KOPT-K1 (cell line): ENCODE results near the gene SMCO2.

Source experiments
- H3K27ac ChIP-seq: fragments of 200-600 bp; sonication (generic); 2 replicates; pipeline ENCODE4 v1.5.1; 2016; ENCODE audit warnings: antibody characterized with exemption, mild to moderate bottlenecking, low read depth, low read length; ENCODE audit not compliant: poor library complexity, severe bottlenecking
- H3K36me3 ChIP-seq: fragments of 200-600 bp; sonication (generic); 2 replicates; pipeline ENCODE4 v1.5.1; 2017; ENCODE audit warnings: antibody characterized with exemption, mild to moderate bottlenecking, low read length, moderate library complexity; ENCODE audit not compliant: insufficient read depth
- H3K9me3 ChIP-seq: fragments of 200-600 bp; sonication (generic); 2 replicates; pipeline ENCODE4 v1.5.1; 2017; ENCODE audit warnings: antibody characterized with exemption, low read length, mild to moderate bottlenecking; ENCODE audit not compliant: insufficient read depth, poor library complexity, severe bottlenecking

Gene SMCO2

DNA sequence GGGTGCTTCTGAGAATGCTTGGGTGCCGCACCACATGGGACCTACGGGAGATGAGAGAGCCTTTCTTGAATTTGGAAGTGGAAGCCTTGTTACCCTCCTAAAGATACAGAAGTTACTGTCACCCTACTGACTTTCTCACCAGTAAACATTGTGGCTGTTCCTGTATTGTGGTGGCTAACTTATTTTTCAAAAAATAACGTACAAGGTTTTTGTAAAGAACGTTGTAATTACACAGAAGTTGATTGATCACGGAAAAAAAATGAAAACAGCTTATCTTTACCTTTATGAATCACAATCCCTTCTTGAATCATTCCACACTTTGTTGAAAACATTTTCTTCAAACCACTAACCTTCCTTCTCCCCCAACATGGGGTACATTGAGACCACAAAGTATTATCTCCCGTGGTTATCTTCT is 55.5 kb downstream of the SMCO2 start:
- H3K27ac ChIP-seq, result no peak overlapping the region
- no peaks in the 10 kb centered on the region for H3K36me3 ChIP-seq
- no peaks in the 10 kb centered on the region for H3K9me3 ChIP-seq

DNA sequence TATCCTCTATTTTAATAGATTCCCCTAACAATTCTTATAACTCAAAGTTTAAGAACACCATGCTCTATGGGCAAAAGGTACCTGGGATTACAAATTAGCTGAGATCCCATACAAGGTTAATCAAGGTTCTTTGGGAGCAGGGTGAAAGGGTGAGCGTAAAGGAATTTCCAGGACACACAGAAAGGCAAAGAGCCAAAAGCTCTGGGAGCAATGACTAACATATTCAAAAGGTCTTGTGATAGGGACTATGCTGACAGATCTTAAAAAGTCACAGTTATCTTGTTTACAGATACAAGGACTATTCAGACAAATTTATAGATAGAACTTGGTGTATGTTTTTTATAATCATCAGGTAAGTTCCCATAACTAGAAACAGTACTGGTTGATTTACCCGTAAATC is 58.0 kb downstream of the SMCO2 start:
- H3K27ac ChIP-seq, result no peak overlapping the region

DNA sequence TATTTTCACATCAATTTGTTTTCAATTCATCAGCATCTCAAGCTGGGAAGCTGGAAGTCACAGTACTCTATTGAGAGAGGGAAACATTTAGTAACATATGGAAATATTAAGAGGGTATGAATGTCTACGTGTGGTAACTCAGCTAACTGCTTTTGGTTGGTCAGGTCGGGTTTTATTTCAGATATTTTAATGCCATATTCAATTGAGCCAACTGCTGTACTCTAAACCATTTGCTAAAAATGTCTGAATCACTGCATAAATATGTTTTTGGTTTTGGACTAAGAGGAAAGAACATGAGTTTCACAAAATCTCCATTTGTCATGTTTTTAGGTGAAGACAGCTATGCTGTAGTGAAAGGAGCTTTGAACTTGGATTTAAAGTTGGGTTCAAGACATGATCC is 58.6 kb downstream of the SMCO2 start:
- H3K36me3 ChIP-seq, result no peaks in the 10 kb centered on the region
- H3K27ac ChIP-seq, result no peak overlapping the region
- no peaks in the 10 kb centered on the region for H3K9me3 ChIP-seq

More for the DNA sequence above, 58.0 kb downstream of the SMCO2 start:
- Histone ChIP-seq H3K36me3 (no peaks in the 10 kb centered on the region), H3K9me3 (no peaks in the 10 kb centered on the region)

DNA sequence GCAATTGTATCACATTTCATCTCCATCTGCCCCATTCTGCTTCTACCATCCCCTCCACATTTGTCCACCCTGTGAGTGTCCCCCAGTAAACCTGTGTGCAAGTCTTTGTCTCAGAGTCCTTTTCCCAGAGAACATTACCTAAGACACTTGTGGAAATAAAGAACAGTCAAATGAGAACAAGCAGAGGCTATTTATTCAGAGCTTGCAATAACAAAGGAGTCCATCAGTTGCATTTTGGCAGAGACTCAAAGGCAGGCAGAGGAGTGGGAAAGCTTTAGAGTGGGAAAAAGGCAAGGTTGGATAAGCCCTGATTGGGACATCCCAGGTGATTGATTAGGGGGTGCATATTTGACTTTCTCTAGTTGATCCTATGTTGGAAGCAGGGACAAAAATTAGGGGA is 59.2 kb downstream of the SMCO2 start:
- no peak overlapping the region for H3K27ac ChIP-seq
- H3K36me3 ChIP-seq, result no peaks in the 10 kb centered on the region
- H3K9me3 ChIP-seq, result no peaks in the 10 kb centered on the region

DNA sequence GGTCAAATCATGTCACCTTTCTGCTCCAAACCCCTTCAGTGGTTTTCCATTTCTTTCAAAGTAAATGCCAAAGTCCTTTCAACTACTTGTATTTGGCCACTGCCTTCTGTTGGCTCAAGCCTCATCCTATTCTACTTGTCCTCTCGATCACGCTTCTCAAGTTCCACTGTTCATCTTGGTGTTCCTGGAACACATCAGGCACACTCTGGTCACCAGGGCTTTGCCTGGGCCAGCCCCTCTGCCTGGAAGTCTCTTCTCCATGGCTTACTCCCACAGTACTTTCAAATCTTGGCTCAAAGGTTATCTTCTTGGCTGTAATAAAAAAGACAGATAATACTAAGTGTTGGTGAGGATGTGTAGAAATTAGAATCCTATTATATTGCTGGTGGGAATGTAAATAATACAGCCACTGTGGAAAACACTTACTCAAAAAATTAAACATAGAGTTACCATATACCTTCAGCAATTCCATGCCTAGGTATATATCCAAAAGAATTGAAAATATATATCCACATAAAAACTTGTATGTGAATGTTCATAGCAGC is 60.2 kb downstream of the SMCO2 start:
- Histone ChIP-seq H3K27ac (no peak overlapping the region), H3K9me3 (no peaks in the 10 kb centered on the region), H3K36me3 (no peaks in the 10 kb centered on the region)

DNA sequence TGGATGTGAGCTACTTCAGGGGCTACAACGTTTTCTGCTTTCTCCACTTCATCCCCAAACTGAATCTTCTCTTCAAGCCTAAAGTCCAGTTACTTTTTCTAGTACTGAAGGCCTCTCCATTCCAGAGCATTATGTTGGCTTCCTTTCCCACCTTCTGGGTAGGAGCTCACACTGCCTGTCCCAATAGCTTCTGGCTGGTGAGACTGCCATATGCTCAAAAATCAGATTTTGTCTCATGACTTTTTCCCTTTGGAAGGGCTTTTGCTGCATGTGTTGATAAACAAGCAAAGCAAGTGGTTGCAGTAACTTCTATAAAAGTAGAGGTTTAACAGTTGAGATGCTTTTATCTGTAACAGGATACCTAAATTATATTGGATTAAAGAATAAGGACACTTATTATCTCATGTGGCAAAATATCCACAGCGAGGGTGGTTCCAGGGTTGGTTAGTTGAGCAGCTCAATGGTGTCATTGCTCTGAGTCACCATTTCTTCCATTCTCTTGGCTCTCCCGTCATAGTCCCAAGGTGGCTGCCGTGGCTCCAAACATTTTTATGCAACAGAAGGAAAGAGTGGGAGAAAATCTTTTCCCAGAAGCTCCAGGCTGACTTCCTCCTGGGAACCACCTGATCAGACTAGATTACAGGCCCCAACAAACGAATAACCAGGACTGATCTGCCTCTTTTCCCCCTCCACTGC is 62.3 kb downstream of the SMCO2 start:
- H3K9me3 ChIP-seq, result no peaks in the 10 kb centered on the region
- no peaks in the 10 kb centered on the region for H3K36me3 ChIP-seq
- H3K27ac ChIP-seq, result no peak overlapping the region

DNA sequence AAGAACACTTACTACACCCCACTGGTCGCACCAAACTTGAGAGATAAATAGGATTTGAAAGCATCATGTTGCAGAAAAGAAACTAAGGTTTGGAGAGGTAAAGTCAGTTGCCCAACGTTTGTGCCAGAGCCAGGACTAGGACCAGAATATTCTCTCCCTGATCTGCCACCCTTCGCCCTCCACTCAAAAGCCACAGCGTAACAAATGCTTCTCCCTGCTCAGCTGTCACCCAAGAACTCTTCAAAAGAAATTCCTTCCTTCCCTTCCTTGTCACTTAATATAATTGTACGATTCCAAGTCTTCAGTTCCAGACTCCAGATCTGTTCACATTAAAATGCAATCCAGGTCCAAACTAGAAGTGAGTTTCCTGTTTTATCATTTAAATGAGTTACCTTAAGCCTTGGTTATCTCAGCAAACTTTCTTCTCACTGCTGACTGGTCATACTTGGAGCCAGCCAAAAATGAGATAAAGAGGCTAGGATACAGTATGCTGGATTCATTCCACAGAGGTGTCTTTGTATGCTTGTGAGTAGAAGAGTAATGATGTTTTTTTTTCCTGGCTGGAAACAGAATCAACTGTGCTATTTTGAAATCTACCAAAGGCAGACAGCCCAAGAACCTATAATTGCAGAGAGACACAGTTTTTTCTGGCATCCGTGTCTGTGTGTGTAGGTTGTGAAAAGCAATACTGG is 64.6 kb downstream of the SMCO2 start:
- no peaks in the 10 kb centered on the region for H3K9me3 ChIP-seq
- H3K27ac ChIP-seq, result no peak overlapping the region
- no peaks in the 10 kb centered on the region for H3K36me3 ChIP-seq

DNA sequence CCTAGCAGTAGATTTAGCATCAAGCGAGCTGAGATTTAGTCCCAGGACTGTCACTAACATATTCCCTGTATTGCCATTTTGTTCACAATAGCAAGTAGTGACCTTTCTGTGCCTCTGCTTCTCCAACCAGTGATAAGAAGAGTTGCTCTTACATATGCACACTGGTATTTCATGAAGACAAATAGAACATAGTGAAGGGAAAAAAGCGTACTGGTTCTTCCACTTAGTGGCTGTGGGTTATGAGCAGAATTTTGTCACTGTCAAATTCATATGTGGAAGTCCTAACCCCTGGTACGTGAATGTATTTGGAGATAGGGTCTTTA is 65.1 kb downstream of the SMCO2 start:
- Histone ChIP-seq H3K36me3 (no peaks in the 10 kb centered on the region), H3K9me3 (no peaks in the 10 kb centered on the region), H3K27ac (no peak overlapping the region)

DNA sequence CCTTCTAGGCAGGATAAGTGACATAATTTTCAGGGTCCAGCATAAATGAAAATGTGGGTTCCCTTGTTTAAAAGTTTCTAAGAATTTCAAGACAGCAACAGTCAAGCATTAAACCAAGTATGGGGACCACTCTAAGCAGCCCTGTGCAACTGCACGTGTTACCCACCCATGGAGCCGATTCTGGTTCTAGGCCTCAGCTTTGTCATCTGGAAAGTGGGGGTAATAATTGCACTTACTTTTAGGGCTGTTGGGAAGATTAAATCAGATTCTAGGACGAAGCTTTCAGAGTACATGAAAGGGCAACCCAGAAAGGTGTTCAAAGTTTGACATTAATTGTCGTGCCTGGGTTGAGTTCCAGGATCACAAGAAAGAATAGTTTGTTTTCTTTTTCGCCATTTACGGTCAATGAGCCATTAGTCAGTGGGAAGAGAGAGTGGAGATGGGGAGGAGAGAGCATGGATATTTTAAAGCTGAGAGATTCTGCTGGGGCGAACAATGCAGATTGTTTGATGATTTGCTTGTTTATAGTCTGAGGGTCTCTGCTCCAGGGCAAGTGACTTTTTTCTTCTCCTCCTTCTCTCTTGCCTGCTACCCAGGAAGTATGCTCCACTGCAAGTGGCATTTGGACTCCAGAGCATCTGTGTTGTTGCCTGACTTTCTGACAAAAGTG is 66.8 kb downstream of the SMCO2 start:
- Histone ChIP-seq H3K36me3 (no peaks in the 10 kb centered on the region), H3K9me3 (no peaks in the 10 kb centered on the region), H3K27ac (no peak overlapping the region)

DNA sequence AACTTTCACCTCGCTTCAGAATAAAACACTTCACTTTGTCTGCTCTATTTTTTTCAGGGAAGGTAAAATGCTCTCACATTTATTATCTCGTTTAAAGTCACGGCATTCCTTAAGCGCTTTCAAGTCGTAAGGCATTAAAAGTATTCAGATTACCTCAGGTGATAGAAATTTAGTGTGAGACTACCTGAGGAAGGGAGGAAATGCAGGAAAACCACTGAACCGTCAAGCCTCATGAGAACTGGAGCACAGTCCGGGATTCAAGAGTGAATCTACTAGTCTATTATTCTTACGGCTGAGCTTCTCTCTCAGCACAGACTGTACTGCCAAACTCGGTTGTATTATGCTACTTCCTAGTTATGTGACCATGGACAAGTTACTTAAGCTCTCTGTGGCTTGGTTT is 69.1 kb downstream of the SMCO2 start:
- Histone ChIP-seq H3K36me3 (no peaks in the 10 kb centered on the region), H3K9me3 (no peaks in the 10 kb centered on the region), H3K27ac (no peak overlapping the region)

DNA sequence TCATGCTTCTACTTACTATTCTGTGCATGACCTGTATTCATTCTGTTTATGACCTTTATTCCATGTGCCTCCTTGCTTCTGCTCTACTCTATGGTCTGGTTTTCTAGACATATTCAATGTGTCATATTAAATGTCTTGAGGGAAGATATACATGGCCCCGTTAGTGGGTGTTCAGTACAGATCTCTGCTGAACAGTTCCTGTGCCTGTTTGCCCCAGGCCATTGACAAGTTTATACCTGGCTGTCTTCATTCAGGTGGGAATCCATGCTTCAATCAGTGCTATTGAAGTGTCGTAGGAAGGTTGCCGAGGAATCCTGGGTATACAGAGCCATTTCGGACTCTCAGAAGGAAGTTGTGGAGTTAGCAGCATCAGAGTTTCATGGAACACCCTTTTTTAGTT is 70.1 kb downstream of the SMCO2 start:
- H3K9me3 ChIP-seq, result no peaks in the 10 kb centered on the region
- no peak overlapping the region for H3K27ac ChIP-seq

DNA sequence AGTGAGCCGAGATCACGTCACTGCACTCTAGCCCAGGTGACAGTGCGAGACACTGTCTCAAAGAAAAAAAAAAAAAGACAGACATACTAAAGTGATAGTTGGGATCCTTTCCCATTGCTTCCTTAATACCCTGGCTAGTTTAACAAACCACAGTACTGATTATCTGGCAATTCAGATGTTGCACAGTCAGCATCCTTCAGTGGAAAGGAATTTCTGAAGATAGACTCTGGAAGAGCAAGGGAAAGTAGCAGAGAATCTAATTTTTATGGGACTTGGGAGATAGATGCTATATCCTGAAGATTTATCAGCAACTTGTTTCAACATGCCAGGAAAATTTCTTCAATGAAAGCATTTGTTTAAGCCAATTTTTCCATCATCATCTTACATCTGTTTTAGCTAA is 71.0 kb downstream of the SMCO2 start:
- no peaks in the 10 kb centered on the region for H3K9me3 ChIP-seq
- no peak overlapping the region for H3K27ac ChIP-seq
- no peaks in the 10 kb centered on the region for H3K36me3 ChIP-seq

More for the DNA sequence above, 70.1 kb downstream of the SMCO2 start:
- H3K36me3 ChIP-seq, result no peaks in the 10 kb centered on the region

DNA sequence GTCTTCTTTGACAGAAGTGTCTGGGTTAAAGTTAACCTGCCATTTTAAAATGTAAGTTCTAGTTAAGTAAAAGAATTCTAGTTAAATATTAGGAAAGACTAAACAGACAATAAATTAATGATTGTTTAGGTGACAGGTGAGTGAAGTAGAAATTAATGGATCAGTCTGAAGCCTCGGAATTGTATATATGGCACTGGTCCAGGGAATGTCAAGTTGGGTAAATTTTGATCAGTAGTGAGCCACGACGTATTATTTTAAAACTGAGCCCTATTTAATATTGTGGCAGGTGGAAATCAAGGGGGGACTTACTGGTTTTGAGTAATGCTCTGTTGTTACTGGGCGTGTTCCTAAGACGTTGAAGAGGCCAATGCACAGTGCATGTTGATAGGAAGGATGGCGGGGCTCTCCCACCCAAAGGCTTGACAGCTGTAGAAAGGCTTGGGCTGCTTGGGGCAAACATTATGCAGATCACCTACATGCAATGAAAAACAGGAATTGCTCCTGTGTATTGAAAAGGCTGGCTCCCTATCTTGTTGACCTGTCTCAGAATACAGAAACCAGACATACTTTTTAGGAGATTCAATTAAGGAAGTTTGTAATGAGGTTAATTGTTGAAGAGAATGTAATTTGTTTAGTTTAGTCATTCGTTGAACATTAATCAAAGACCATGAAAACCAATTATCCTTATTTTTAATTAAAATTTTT is 71.6 kb downstream of the SMCO2 start:
- H3K27ac ChIP-seq, result no peak overlapping the region
- no peaks in the 10 kb centered on the region for H3K9me3 ChIP-seq
- H3K36me3 ChIP-seq, result no peaks in the 10 kb centered on the region

DNA sequence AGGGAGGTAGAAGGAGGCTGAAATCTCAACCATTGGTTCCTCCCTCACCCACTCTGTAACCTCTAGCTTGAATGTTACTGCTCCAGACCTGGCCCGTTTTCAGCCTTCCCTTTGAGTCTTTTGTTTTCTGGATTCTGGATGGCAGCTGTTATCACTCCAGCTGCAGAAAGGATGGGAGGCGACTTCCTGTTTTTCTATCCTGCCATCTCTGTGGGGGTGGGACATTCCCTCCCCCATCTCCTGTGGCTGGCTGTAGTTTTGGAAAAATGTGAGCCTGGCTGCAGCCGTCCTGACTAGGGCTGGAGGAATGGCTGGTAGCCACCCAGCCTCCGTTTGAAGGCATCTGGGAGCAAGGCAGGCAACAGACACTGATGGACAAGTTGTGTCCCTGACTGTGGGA is 74.5 kb downstream of the SMCO2 start:
- H3K27ac ChIP-seq, result no peak overlapping the region
- no peaks in the 10 kb centered on the region for H3K9me3 ChIP-seq
- H3K36me3 ChIP-seq, result no peaks in the 10 kb centered on the region

DNA sequence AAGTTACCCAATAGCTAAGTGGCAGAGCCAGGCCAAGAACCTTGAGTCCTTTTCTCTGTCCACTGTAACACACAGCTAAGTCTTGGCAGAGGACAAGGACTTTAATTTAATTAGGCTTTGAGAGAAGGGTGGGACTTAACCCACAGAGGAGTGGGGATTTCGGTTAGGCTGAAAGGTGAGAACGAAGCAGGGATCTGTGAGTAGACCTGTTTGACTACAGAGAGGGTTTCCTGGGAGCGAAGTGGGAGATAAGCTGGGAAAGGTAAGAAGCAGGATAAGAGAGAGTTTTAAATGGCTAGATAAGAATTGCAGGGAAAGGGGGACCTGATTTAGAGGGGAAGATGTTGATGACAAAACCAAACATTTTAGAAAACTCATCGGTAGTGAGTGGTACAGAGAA is 75.4 kb downstream of the SMCO2 start:
- Histone ChIP-seq H3K27ac (no peak overlapping the region), H3K36me3 (no peaks in the 10 kb centered on the region), H3K9me3 (no peaks in the 10 kb centered on the region)
